Endothelial cell of umbilical vein (primary cell): ENCODE data around the gene KIAA0408. TPM values are rescaled to one million over a fixed set of nuclear protein-coding genes. Genes with fewer than 3 reads are reported as not detected.

Experiments
- BruUV-seq: library from RNA; stranded (reverse); fragments of 400-500 nt; replicated peaks from 2 replicates; lab custom pipeline; 2021; lab: Mats Ljungman, UMichigan
- CTCF ChIA-PET: fragments of 300-600, 350-600 bp; sonication (Branson Sonifier 250); formaldehyde crosslinking; loops from one replicate; lab custom pipeline; 2021; ENCODE audit warnings: antibody characterized with exemption, inconsistent platforms; lab: Charles Lee
- POLR2A ChIA-PET: fragments of 300-600, 350-600 bp; sonication (Branson Sonifier 250); formaldehyde crosslinking; loops from one replicate; lab custom pipeline; 2021; ENCODE audit warnings: antibody characterized with exemption, inconsistent platforms; lab: Charles Lee
- DNase-seq: peaks from one replicate; pipeline ENCODE4 v3.0.0-alpha.2; 2011; ENCODE audit warnings: low read depth, low spot score
- FAIRE-seq: peaks from 2 replicates; lab custom pipeline; 2011; peaks lifted over from hg19 to GRCh38; lab: Jason Lieb, UNC
- H2AFZ ChIP-seq: 2 replicates; pipeline ENCODE4 v1.6.0; 2012; ENCODE audit warnings: low read depth, low read length, control low read depth, inconsistent platforms
- H3K27ac ChIP-seq: 2 replicates; pipeline ENCODE4 v1.5.1; 2011; ENCODE audit warnings: low read depth, mild to moderate bottlenecking, control low read depth, low read length, moderate library complexity; ENCODE audit not compliant: insufficient read depth
- H3K27me3 ChIP-seq, 2 experiments: 2 replicates each; pipeline versions ENCODE4 v1.6.0 to v1.6.1; 2011; ENCODE audit warnings: low read length in 2 of 2, mixed read lengths in 1 of 2; ENCODE audit not compliant: control insufficient read depth in 2 of 2, insufficient read depth in 2 of 2
- H3K36me3 ChIP-seq, 2 experiments: 2 replicates in 1 of 2; 3 replicates in 1 of 2; pipeline ENCODE4 v1.5.1; 2011; ENCODE audit warnings: low read length in 2 of 2, mild to moderate bottlenecking in 1 of 2, moderate library complexity in 1 of 2; ENCODE audit not compliant: control insufficient read depth in 2 of 2, insufficient read depth in 2 of 2; ENCODE audit errors: extremely low read depth in 1 of 2
- H3K4me1 ChIP-seq: 3 replicates; pipeline ENCODE4 v1.5.1; 2011; ENCODE audit warnings: mild to moderate bottlenecking, low read length; ENCODE audit not compliant: control insufficient read depth, insufficient read depth; ENCODE audit errors: extremely low read depth
- H3K4me2 ChIP-seq: 2 replicates; pipeline ENCODE4 v1.6.1; 2011; ENCODE audit warnings: low read length, control low read depth, mixed read lengths; ENCODE audit not compliant: insufficient read depth
- H3K4me3 ChIP-seq, 3 experiments: fragments of 200-600 bp in 1 of 3; sonication (generic), shearing (Covaris generic) in 1 of 3; replicated peaks in 1 of 3; 2 replicates each; pipeline ENCODE4 v1.5.1; 2011 to 2016; ENCODE audit warnings: control low read depth in 3 of 3, low read length in 3 of 3, mild to moderate bottlenecking in 2 of 3, inconsistent platforms in 1 of 3, low read depth in 1 of 3, moderate library complexity in 1 of 3; ENCODE audit not compliant: insufficient read depth in 1 of 3
- H3K79me2 ChIP-seq: 2 replicates; pipeline ENCODE4 v1.6.0; 2012; ENCODE audit warnings: low read length, inconsistent platforms; ENCODE audit not compliant: control insufficient read depth, insufficient read depth
- H3K9ac ChIP-seq: replicated peaks from 2 replicates; pipeline ENCODE3; 2011; ENCODE audit warnings: low read length, control low read depth; ENCODE audit not compliant: insufficient read depth; ENCODE audit errors: extremely low read depth
- H3K9me1 ChIP-seq: replicated peaks from 3 replicates; pipeline ENCODE4 v1.6.0; 2011; ENCODE audit warnings: mild to moderate bottlenecking, low read length; ENCODE audit not compliant: control insufficient read depth, insufficient read depth; ENCODE audit errors: extremely low read depth
- H3K9me3 ChIP-seq: replicated peaks from 2 replicates; pipeline ENCODE4 v1.5.1; 2012; ENCODE audit warnings: low read length, inconsistent platforms; ENCODE audit not compliant: control insufficient read depth, insufficient read depth
- H4K20me1 ChIP-seq: replicated peaks from 2 replicates; pipeline ENCODE3; 2011; ENCODE audit warnings: mild to moderate bottlenecking, low read length; ENCODE audit not compliant: control insufficient read depth, insufficient read depth; ENCODE audit errors: extremely low read depth
- CTCF ChIP-seq, 2 donors: IDR thresholded peaks; 1 replicate in 1 of 2; 2 replicates in 1 of 2; pipeline ENCODE4 v1.5.1; 2011; ENCODE audit warnings: low read length in 2 of 2, mild to moderate bottlenecking in 2 of 2, moderate library complexity in 2 of 2, control low read depth in 1 of 2, inconsistent platforms in 1 of 2, low read depth in 1 of 2; ENCODE audit not compliant: insufficient read depth in 1 of 2; ENCODE audit errors: extremely low read depth in 1 of 2
- EZH2 ChIP-seq: IDR thresholded peaks from 2 replicates; pipeline ENCODE4 v1.6.1; 2012; ENCODE audit warnings: borderline replicate concordance, low read depth, mild to moderate bottlenecking, moderate library complexity, low read length, inconsistent platforms; ENCODE audit not compliant: severe bottlenecking
- FOS ChIP-seq: IDR thresholded peaks from 2 replicates; pipeline ENCODE4 v1.6.1; 2011; ENCODE audit warnings: mild to moderate bottlenecking, low read length, moderate library complexity, borderline replicate concordance; ENCODE audit not compliant: insufficient read depth
- GATA2 ChIP-seq: IDR thresholded peaks from 2 replicates; pipeline ENCODE4 v1.7.0; 2011; ENCODE audit warnings: low read depth, mild to moderate bottlenecking, moderate library complexity, mixed read lengths, low read length; ENCODE audit not compliant: insufficient read length, insufficient read depth
- MYC ChIP-seq: IDR thresholded peaks from one replicate; pipeline ENCODE4 v1.6.1; 2011; ENCODE audit warnings: mild to moderate bottlenecking, low read depth, low read length
- POLR2A ChIP-seq: IDR thresholded peaks from 2 replicates; pipeline ENCODE4 v1.6.1; 2012; ENCODE audit warnings: low read depth, mild to moderate bottlenecking, control low read depth, low read length
- POLR2AphosphoS5 ChIP-seq: IDR thresholded peaks from 2 replicates; pipeline ENCODE4 v1.6.1; 2012; ENCODE audit warnings: low read depth, mild to moderate bottlenecking, control low read depth, low read length, moderate library complexity; ENCODE audit not compliant: insufficient read depth
- dilution Hi-C: fragments of 300-500 bp; cut with MboI; formaldehyde crosslinking; loops from one replicate; pipeline ENCODE4 v1.15.0; 2019; ENCODE audit warnings: low sequenced_read_pairs; ENCODE audit not compliant: extremely low pct_ligation_motif_present
- intact Hi-C: fragments of 100-400 bp; cut with micrococcal nuclease; formaldehyde crosslinking; loops from one replicate; pipeline ENCODE4 v1.10.0; 2022
- polyA plus RNA-seq, 4 experiments: library from polyadenylated mRNA; depleted of rRNA in 3 of 4; stranded (reverse) in 3 of 4; unstranded in 1 of 4; fragments of >200 nt; gene quantifications; 2 replicates each; pipeline versions ENCODE4 v1.2.1 to v1.2.3, GENCODE V29; 2011 to 2012; ENCODE audit warnings: missing spikeins in 1 of 4
- total RNA-seq: library from RNA; stranded (reverse); gene quantifications from 2 replicates; pipeline ENCODE4 v1.2.3, GENCODE V29; 2021
- TF ChIP-seq, protein P1 (sequence below): IDR thresholded peaks from 2 replicates; pipeline ENCODE4 v1.6.1; 2011; ENCODE audit not compliant: insufficient read depth, insufficient read length

The KIAA0408 gene
- total and polyA plus RNA-seq, 2 donors (not counting 3 experiments of a cell fraction or from before 2014, with no cell fraction given) = not detected

DNA sequence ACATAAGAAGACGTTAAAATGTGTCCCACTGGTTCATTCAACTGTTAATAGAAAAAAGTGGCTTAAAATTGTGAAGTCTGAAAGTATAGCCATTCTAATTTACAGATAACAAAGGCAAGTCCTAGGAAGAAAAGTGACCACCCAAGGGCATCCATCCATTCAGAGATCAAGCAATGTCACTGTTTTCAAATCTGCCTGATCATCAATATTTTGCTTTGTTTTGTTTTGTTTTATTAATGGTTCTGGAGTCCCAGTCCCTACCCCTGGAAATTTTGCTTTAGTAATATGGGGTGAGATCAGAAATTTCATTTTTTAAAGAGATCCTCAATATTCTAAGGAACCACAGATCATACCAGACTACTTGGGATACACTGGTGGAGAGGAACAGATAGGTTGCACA lies 17.3 kb downstream of the KIAA0408 start:
- ChIA-PET POLR2A (no interaction called here), CTCF (no interaction called here)
- Histone ChIP-seq H3K9me3 (no peaks in the 10 kb centered on the region), H4K20me1 (no peaks in the 10 kb centered on the region), H3K27me3 (no peaks in the 10 kb centered on the region), H3K4me1 (no peaks in the 10 kb centered on the region), H3K79me2 (no peaks in the 10 kb centered on the region), H3K27ac (no peak overlapping the region), H3K4me2 (no peak overlapping the region), H3K9me1 (no peaks in the 10 kb centered on the region), H3K36me3 (no peaks in the 10 kb centered on the region), H2AFZ (no peak overlapping the region), H3K9ac (no peak overlapping the region), H3K4me3 (no peak overlapping the region)
- DNase-seq (no peak), FAIRE-seq (no peak)
- intact Hi-C loops = no loop called here
- BruUV-seq = no TSS peak
- TF ChIP-seq POLR2AphosphoS5 (no peak), GATA2 (no peak), MYC (no peak), POLR2A (no peak), FOS (no peak), CTCF (IDR thresholded peaks at IDR 0.05; ENCODE audit: extremely low read depth in 1 of 2, insufficient read depth in 1 of 2, low read depth in 1 of 2, low read length in 2 of 2) (no peak), EZH2 (no peak)
- TF ChIP-seq, protein P1, sequence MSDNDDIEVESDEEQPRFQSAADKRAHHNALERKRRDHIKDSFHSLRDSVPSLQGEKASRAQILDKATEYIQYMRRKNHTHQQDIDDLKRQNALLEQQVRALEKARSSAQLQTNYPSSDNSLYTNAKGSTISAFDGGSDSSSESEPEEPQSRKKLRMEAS = no peak
- dilution Hi-C loops = no loop called here
